Uterus (tissue), 2 donors: Measurements from ENCODE around the gene CD101.

Source experiments
- POLR2A ChIP-seq, 2 donors: fragments of 450-650 bp; IDR thresholded peaks; one replicate each; pipeline ENCODE4 v1.6.1; 2016; ENCODE audit warnings: antibody characterized with exemption in 2 of 2, mild to moderate bottlenecking in 1 of 2, moderate library complexity in 1 of 2
- TF ChIP-seq, protein P1 (sequence below), 4 experiments: fragments of 200-600 bp in 2 of 4; fragments of 450-650 bp in 2 of 4; sonication (generic) in 2 of 4; IDR thresholded peaks; one replicate each; pipeline ENCODE4 v1.5.1; 2016 to 2019; ENCODE audit warnings: antibody characterized with exemption in 4 of 4, mild to moderate bottlenecking in 2 of 4, moderate library complexity in 1 of 4

DNA sequence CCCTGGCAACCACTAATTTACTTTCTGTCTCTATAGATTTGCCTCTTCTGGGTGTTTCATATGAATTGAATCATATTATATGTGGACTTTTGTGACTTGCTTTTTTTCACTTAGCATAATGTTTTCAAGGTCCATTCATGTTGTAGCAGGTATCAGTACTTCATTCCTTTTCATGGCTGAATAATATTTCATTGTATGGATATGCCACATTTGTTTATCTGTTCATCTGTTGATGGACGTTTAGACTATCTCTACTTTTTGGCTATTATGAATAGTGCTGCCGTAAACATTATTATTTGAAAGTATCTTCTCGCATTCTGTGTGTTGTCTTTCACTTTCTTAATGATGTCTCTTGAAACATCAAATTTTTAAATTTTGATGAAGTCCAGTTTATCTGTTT is 32.8 kb upstream of the CD101 start:
- TF ChIP-seq, protein P1, sequence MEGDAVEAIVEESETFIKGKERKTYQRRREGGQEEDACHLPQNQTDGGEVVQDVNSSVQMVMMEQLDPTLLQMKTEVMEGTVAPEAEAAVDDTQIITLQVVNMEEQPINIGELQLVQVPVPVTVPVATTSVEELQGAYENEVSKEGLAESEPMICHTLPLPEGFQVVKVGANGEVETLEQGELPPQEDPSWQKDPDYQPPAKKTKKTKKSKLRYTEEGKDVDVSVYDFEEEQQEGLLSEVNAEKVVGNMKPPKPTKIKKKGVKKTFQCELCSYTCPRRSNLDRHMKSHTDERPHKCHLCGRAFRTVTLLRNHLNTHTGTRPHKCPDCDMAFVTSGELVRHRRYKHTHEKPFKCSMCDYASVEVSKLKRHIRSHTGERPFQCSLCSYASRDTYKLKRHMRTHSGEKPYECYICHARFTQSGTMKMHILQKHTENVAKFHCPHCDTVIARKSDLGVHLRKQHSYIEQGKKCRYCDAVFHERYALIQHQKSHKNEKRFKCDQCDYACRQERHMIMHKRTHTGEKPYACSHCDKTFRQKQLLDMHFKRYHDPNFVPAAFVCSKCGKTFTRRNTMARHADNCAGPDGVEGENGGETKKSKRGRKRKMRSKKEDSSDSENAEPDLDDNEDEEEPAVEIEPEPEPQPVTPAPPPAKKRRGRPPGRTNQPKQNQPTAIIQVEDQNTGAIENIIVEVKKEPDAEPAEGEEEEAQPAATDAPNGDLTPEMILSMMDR (IDR thresholded peaks at IDR 0.05): no peak
- TF ChIP-seq POLR2A (IDR thresholded peaks at IDR 0.05): no peak
